ENCODE measurements around the gene ANXA11. TPM values are rescaled to one million over a fixed set of nuclear protein-coding genes. Genes with fewer than 3 reads are reported as not detected.
A peak's percentile ranks its signal among the peaks of the same experiment; 100 is the strongest.
"Not testable (repeated sequence)": the region's sequence is repeated elsewhere in the genome, so short reads cannot be mapped to it uniquely, and the experiment has no call there.

Gene ANXA11
- total RNA-seq, result 42.7 TPM

GRCh38 chr10:80205477-80206276 is at the start of gene ANXA11:
Gene ANXA11, minus strand, starts transcription at chr10:80205537. Its CDS starts 32,676 bp downstream, at chr10:80172861.
- DNase-seq (ENCODE audit: low spot score), result peak; percentile 88
- peak; percentile 86 for ATAC-seq

- ATAC-seq; DNase-seq (ENCODE audit: low spot score): not testable (repeated sequence)
Measured at GRCh38 chr10:80254726-80255125, 49.4 kb upstream of the ANXA11 start.

- not testable (repeated sequence) for ATAC-seq; DNase-seq (ENCODE audit: low spot score)
Measured at GRCh38 chr10:80253963-80254271, 48.6 kb upstream of the ANXA11 start.

- no peak for ATAC-seq
- no peak for DNase-seq (ENCODE audit: low spot score)
Measured at GRCh38 chr10:80253266-80253962, 48.1 kb upstream of the ANXA11 start.

- DNase-seq (ENCODE audit: low spot score), result no peak
- no peak for ATAC-seq
Measured at GRCh38 chr10:80252296-80252887, 47.1 kb upstream of the ANXA11 start.

GRCh38 chr10:80251703-80252280 is 46.5 kb upstream of the ANXA11 start:
- DNase-seq (ENCODE audit: low spot score); ATAC-seq: not testable (repeated sequence)

GRCh38 chr10:80250399-80250798 is 45.1 kb upstream of the ANXA11 start:
- DNase-seq (ENCODE audit: low spot score), result not testable (repeated sequence)
- ATAC-seq, result peak; percentile 70

- ATAC-seq; DNase-seq (ENCODE audit: low spot score): not testable (repeated sequence)
Measured at GRCh38 chr10:80249906-80250305, 44.6 kb upstream of the ANXA11 start.

GRCh38 chr10:80247611-80248010 is 42.3 kb upstream of the ANXA11 start:
- DNase-seq (ENCODE audit: low spot score); ATAC-seq: not testable (repeated sequence)

GRCh38 chr10:80244371-80244770 is 39.0 kb upstream of the ANXA11 start:
- ATAC-seq, result not testable (repeated sequence)

GRCh38 chr10:80242341-80242740 is 37.0 kb upstream of the ANXA11 start:
- not testable (repeated sequence) for DNase-seq (ENCODE audit: low spot score); ATAC-seq

More at GRCh38 chr10:80244371-80244770, 39.0 kb upstream of the ANXA11 start:
- DNase-seq (ENCODE audit: low spot score), result not testable (repeated sequence)

GRCh38 chr10:80236457-80236856 is 31.1 kb upstream of the ANXA11 start:
- not testable (repeated sequence) for DNase-seq (ENCODE audit: low spot score); ATAC-seq

- ATAC-seq; DNase-seq (ENCODE audit: low spot score): not testable (repeated sequence)
Measured at GRCh38 chr10:80234331-80235235, 29.2 kb upstream of the ANXA11 start.

GRCh38 chr10:80233871-80234270 is 28.5 kb upstream of the ANXA11 start:
- not testable (repeated sequence) for DNase-seq (ENCODE audit: low spot score); ATAC-seq

- ATAC-seq; DNase-seq (ENCODE audit: low spot score): not testable (repeated sequence)
Measured at GRCh38 chr10:80226723-80227122, 21.4 kb upstream of the ANXA11 start.

GRCh38 chr10:80223031-80223419 is 17.7 kb upstream of the ANXA11 start:
- not testable (repeated sequence) for ATAC-seq; DNase-seq (ENCODE audit: low spot score)

GRCh38 chr10:80218878-80219277 is 13.5 kb upstream of the ANXA11 start:
- DNase-seq (ENCODE audit: low spot score); ATAC-seq: not testable (repeated sequence)

- ATAC-seq; DNase-seq (ENCODE audit: low spot score): not testable (repeated sequence)
Measured at GRCh38 chr10:80214368-80214982, 9.1 kb upstream of the ANXA11 start.

- not testable (repeated sequence) for ATAC-seq
Measured at GRCh38 chr10:80212535-80213115, 7.3 kb upstream of the ANXA11 start.

More at GRCh38 chr10:80212535-80213115, 7.3 kb upstream of the ANXA11 start:
- DNase-seq (ENCODE audit: low spot score), result not testable (repeated sequence)
